ENCODE results near the gene LCE1D. TPM values are rescaled to one million over a fixed set of nuclear protein-coding genes. Genes with fewer than 3 reads are reported as not detected.

LCE1D gene
- total RNA-seq, 1 donor from 2014 or later, result not detected

- no peak within 1 kb of the TSS for H3K9ac ChIP-seq
- no peak within 1 kb of the TSS for H2AFZ ChIP-seq (replicated peaks)
- Mint-ChIP-seq H3K27ac (no peak within 1 kb of the TSS), H3K27me3 (ENCODE audit: insufficient read depth, low read depth) (no peaks in the 10 kb centered on the region), H3K4me1 (no peaks in the 10 kb centered on the region), H3K9me3 (peaks cover 18% of the 10 kb centered on the region), H3K36me3 (no peaks in the 10 kb centered on the region), H3K4me3 (no peak within 1 kb of the TSS)
- no peaks in the 10 kb centered on the region for H4K20me1 ChIP-seq (ENCODE audit: low read depth)
- H3K27ac ChIP-seq, result no peak within 1 kb of the TSS
- H3K4me2 ChIP-seq, result no peak within 1 kb of the TSS
- H3F3A ChIP-seq (ENCODE audit: low read depth), result no peaks in the 10 kb centered on the region
- no peaks in the 10 kb centered on the region for H3K79me2 ChIP-seq (ENCODE audit: low read depth)
- no peak for DNase-seq (ENCODE audit: low spot score)
- TF ChIP-seq CTCF (IDR thresholded peaks at IDR 0.05) (no peak), EZH2phosphoT487 (IDR thresholded peaks at IDR 0.05) (no peak)
- H3K9me3 ChIP-seq (ENCODE audit: low read depth), result peaks cover 30% of the 10 kb centered on the region
- H3K4me1 ChIP-seq, result no peaks in the 10 kb centered on the region
- H3K4me3 ChIP-seq, result no peak within 1 kb of the TSS
- no peaks in the 10 kb centered on the region for H3K27me3 ChIP-seq
- H3K36me3 ChIP-seq, result peaks cover 3% of the 10 kb centered on the region
These were observed 10.4 kb upstream of the LCE1D start, which contains the start of gene LCE1E for GRCh38 chr1:152786077-152786476. LCE1E (plus strand) TSS chr1:152786257; CDS start chr1:152787300, 1,043 bp downstream.

GRCh38 chr1:152795686-152796085 lies 835 bp upstream of the LCE1D start:
- Mint-ChIP-seq H3K27ac (no peak overlapping the region), H3K36me3 (no peaks in the 10 kb centered on the region), H3K4me1 (no peaks in the 10 kb centered on the region), H3K9me3 (peaks cover 14% of the 10 kb centered on the region), H3K4me3 (no peak overlapping the region), H3K27me3 (ENCODE audit: insufficient read depth, low read depth) (no peaks in the 10 kb centered on the region)
- H3K9ac ChIP-seq, result no peak overlapping the region
- H3K4me1 ChIP-seq, result no peaks in the 10 kb centered on the region
- no peak overlapping the region for H2AFZ ChIP-seq (replicated peaks)
- H3K4me2 ChIP-seq, result no peak overlapping the region
- no peaks in the 10 kb centered on the region for H3K79me2 ChIP-seq (ENCODE audit: low read depth)
- H3K27me3 ChIP-seq, result no peaks in the 10 kb centered on the region
- no peak overlapping the region for H3K27ac ChIP-seq
- H4K20me1 ChIP-seq (ENCODE audit: low read depth), result no peaks in the 10 kb centered on the region
- TF ChIP-seq EZH2 (IDR thresholded peaks at IDR 0.05), result no peak
- TF ChIP-seq EZH2phosphoT487 (IDR thresholded peaks at IDR 0.05), result no peak
- TF ChIP-seq CTCF (IDR thresholded peaks at IDR 0.05), result no peak
- DNase-seq (ENCODE audit: low spot score), result no peak
- H3K36me3 ChIP-seq, result no peaks in the 10 kb centered on the region
- H3K9me3 ChIP-seq (ENCODE audit: low read depth), result peaks cover 38% of the 10 kb centered on the region
- no peak overlapping the region for H3K4me3 ChIP-seq
- H3F3A ChIP-seq (ENCODE audit: low read depth), result no peaks in the 10 kb centered on the region

GRCh38 chr1:152801333-152801732 lies 4.8 kb downstream of the LCE1D start:
- Mint-ChIP-seq H3K36me3 (no peaks in the 10 kb centered on the region), H3K27ac (no peak overlapping the region), H3K4me3 (no peak overlapping the region), H3K27me3 (ENCODE audit: insufficient read depth, low read depth) (no peaks in the 10 kb centered on the region), H3K9me3 (peaks cover 16% of the 10 kb centered on the region), H3K4me1 (no peaks in the 10 kb centered on the region)
- H3K4me2 ChIP-seq, result no peak overlapping the region
- no peaks in the 10 kb centered on the region for H3K27me3 ChIP-seq
- no peaks in the 10 kb centered on the region for H3F3A ChIP-seq (ENCODE audit: low read depth)
- H3K4me3 ChIP-seq, result no peak overlapping the region
- H3K9me3 ChIP-seq (ENCODE audit: low read depth), result peaks cover 40% of the 10 kb centered on the region
- DNase-seq (ENCODE audit: low spot score), result no peak
- H3K27ac ChIP-seq, result no peak overlapping the region
- no peaks in the 10 kb centered on the region for H4K20me1 ChIP-seq (ENCODE audit: low read depth)
- no peaks in the 10 kb centered on the region for H3K79me2 ChIP-seq (ENCODE audit: low read depth)
- H3K9ac ChIP-seq, result no peak overlapping the region
- H2AFZ ChIP-seq (replicated peaks), result no peak overlapping the region
- no peaks in the 10 kb centered on the region for H3K36me3 ChIP-seq
- H3K4me1 ChIP-seq, result no peaks in the 10 kb centered on the region
- TF ChIP-seq EZH2phosphoT487 (IDR thresholded peaks at IDR 0.05), result no peak
- TF ChIP-seq EZH2 (IDR thresholded peaks at IDR 0.05), result no peak
- TF ChIP-seq CTCF (IDR thresholded peaks at IDR 0.05), result no peak

Data from neural progenitor cell (in vitro differentiated cells).